Measurements from ENCODE around the gene ZNF385A.
"Not testable (repeated sequence)": the region's sequence is repeated elsewhere in the genome, so short reads cannot be mapped to it uniquely, and the experiment has no call there.

ZNF385A gene

GRCh38 chr12:54358945-54359761 is 25.4 kb downstream of the ZNF385A start:
- peak; percentile 96 for DNase-seq (ENCODE audit: low read depth, low spot score)
- H3K27ac ChIP-seq = peak overlapping the region; percentile 81

GRCh38 chr12:54358191-54358944 is 26.2 kb downstream of the ZNF385A start:
- H3K27ac ChIP-seq = peak overlapping the region; percentile 81
- DNase-seq (ENCODE audit: low read depth, low spot score) = no peak

- no peak for DNase-seq (ENCODE audit: low read depth, low spot score)
- no peak overlapping the region for H3K27ac ChIP-seq
Observed at GRCh38 chr12:54357506-54358190, 26.9 kb downstream of the ZNF385A start.

- no peak overlapping the region for H3K27ac ChIP-seq
- DNase-seq (ENCODE audit: low read depth, low spot score) = no peak
Observed at GRCh38 chr12:54356951-54357356, 27.6 kb downstream of the ZNF385A start.

GRCh38 chr12:54356228-54356627 is 28.3 kb downstream of the ZNF385A start:
- no peak overlapping the region for H3K27ac ChIP-seq
- no peak for DNase-seq (ENCODE audit: low read depth, low spot score)

- no peak for DNase-seq (ENCODE audit: low read depth, low spot score)
- H3K27ac ChIP-seq = no peak overlapping the region
Observed at GRCh38 chr12:54355104-54355815, 29.3 kb downstream of the ZNF385A start.

- not testable (repeated sequence) for DNase-seq (ENCODE audit: low read depth, low spot score); H3K27ac ChIP-seq
Observed at GRCh38 chr12:54354271-54354670, 30.3 kb downstream of the ZNF385A start.

- DNase-seq (ENCODE audit: low read depth, low spot score) = no peak
- H3K27ac ChIP-seq = no peak overlapping the region
Observed at GRCh38 chr12:54352891-54353874, 31.4 kb downstream of the ZNF385A start.

GRCh38 chr12:54352022-54352531 is 32.5 kb downstream of the ZNF385A start:
- DNase-seq (ENCODE audit: low read depth, low spot score) = no peak
- no peak overlapping the region for H3K27ac ChIP-seq

- no peak overlapping the region for H3K27ac ChIP-seq
- no peak for DNase-seq (ENCODE audit: low read depth, low spot score)
Observed at GRCh38 chr12:54351341-54351740, 33.2 kb downstream of the ZNF385A start.

- no peak for DNase-seq (ENCODE audit: low read depth, low spot score)
- no peak overlapping the region for H3K27ac ChIP-seq
Observed at GRCh38 chr12:54350743-54351142, 33.8 kb downstream of the ZNF385A start.

- DNase-seq (ENCODE audit: low read depth, low spot score) = no peak
- H3K27ac ChIP-seq = no peak overlapping the region
Observed at GRCh38 chr12:54349679-54350078, 34.9 kb downstream of the ZNF385A start.

- no peak overlapping the region for H3K27ac ChIP-seq
- DNase-seq (ENCODE audit: low read depth, low spot score) = no peak
Observed at GRCh38 chr12:54349036-54349435, 35.5 kb downstream of the ZNF385A start.

GRCh38 chr12:54341378-54342300 is 42.9 kb downstream of the ZNF385A start:
- H3K27ac ChIP-seq = no peak overlapping the region
- DNase-seq (ENCODE audit: low read depth, low spot score) = no peak

GRCh38 chr12:54340846-54341245 is 43.7 kb downstream of the ZNF385A start:
- H3K27ac ChIP-seq = no peak overlapping the region
- DNase-seq (ENCODE audit: low read depth, low spot score) = no peak

GRCh38 chr12:54338698-54339296 is 45.7 kb downstream of the ZNF385A start:
- H3K27ac ChIP-seq = no peak overlapping the region
- no peak for DNase-seq (ENCODE audit: low read depth, low spot score)

GRCh38 chr12:54337854-54338650 is 46.5 kb downstream of the ZNF385A start:
- no peak for DNase-seq (ENCODE audit: low read depth, low spot score)
- H3K27ac ChIP-seq = no peak overlapping the region
